Activated CD8-positive, alpha-beta memory T cell treated with anti-CD3 and anti-CD28 coated beads for 4 hours (primary cell): Measurements from ENCODE around the gene CEP126.

Experiments used
- DNase-seq, 2 donors: peaks; one replicate each; pipeline ENCODE4 v3.0.0-alpha.2; 2020; ENCODE audit warnings: low read depth in 2 of 2

Gene CEP126

DNA sequence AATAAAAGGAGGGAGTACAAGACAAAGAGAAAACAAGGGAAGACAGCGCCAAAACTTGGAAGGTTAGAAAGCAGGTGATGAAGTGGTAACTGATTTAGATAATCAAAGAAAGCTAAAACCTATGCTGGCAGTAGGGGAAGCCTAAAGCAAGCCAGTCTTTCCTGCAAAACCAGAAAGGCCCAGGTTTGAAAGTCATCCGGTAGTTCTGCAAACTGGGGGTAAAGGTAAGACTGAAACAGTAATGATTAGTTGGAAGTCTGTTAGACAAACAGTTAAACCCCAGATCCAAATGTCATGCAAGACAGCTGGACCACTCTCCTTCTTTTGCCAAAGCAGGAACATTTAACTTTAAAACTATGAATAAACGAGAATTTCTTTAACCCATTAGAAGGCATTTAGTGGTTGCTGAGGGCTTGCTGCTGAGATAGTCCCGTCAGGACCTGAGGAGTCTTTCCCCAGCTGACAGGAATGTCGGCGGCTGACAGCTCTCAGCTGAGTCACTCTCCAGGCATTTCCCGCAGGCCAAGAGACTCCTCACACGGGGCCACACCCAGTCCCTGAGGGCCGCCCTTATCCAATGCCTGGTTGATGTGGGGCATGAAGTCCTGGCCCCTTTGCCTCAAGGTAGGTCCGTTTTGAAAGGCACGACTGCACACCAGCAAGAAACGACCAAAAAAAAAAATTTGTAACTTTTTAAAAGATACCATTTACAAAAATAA, 96.1 kb downstream of the CEP126 start:
- DNase-seq, result no peak

DNA sequence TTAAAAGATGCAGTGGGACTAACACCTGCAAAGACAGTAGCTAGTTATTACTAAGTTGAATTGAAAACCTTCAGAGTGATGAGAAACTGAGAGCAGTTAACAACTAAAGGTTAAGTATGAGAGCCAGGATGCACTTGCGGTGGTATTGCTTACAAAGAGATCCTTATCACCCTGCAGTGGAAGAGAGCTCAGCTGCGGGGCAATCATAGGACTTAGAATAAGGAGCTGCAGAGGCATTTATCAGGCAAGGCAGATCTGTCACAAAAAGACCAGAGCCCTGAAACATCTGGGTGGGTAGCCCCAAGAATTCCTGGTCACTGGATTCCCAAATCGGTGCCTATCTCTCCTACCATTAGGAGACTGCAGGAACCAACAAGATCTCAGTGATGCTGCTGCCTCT, 98.1 kb downstream of the CEP126 start:
- DNase-seq, result no peak

DNA sequence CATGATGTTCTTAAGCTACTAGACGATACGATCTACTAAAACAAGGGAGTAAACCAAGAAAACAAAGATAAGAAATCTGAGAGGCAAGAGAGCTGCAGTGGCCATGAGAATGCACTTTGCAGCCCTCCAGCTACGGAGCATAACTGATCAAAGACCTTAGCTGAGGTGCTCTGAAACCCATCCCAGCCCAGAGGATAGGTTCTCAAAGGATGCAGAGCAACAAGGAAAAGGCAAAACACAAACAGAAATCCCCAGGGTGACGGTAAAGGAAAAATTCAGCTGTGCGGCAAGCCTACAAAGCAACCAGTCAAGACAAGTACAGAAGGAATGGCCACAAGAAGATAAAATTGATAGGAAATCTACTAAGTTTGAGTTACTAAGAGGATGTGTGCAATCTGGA, 99.9 kb downstream of the CEP126 start:
- no peak for DNase-seq

DNA sequence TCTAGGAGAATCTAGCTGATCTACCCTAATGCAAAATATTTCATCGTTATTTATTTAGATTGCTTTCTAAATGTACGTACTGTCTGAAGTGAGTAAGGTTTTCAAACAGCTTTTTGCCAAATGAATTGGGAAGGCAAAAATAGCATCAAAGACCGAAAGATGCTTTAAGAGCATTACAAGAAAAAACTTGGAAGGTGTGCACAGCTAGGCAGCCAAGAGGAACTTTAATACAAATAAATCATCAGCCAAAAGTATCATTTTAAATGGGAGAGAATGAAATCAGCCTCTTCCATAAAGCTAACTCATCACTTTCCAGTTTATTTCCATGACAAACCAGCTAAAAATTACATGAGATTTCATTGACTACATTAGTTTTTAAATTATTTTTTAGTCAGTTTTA, 102.2 kb downstream of the CEP126 start:
- no peak for DNase-seq

DNA sequence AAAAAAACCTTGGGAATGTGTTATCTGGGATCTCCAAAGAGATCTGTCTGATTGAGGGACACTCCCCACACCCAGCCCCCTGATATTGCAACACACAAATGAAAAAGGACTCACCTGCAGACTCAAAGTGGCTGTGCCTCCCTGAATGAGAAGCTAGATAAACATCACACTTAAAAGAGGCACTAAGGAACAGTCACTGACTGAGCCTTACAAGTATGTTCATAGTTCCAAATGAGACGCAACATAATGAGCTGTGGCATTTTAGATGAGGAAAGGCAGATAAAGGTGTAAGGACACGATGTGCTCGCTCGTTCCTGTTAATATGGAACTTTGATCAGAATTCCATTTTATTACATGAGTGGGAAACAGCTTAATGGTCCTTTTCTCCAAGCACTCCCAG, 111.4 kb downstream of the CEP126 start:
- no peak for DNase-seq

DNA sequence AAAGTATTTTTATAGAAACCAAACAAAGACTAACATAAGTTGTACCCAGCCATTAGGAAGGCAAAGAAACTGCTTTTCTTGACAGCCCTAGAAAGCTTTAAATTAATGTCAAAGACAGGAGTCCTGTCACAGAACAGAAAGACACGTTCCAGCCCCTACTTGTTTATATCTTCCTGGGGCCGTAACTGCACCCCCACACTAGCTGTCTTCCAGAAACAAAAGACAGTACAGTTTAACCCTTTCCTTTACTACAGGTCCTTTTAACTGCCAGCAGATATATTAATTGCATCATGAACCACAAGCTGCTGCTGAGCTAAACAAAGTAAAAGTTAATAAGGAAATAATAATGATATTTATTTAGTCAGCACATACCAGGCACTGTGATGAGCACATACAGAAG, 112.1 kb downstream of the CEP126 start:
- DNase-seq, result no peak

DNA sequence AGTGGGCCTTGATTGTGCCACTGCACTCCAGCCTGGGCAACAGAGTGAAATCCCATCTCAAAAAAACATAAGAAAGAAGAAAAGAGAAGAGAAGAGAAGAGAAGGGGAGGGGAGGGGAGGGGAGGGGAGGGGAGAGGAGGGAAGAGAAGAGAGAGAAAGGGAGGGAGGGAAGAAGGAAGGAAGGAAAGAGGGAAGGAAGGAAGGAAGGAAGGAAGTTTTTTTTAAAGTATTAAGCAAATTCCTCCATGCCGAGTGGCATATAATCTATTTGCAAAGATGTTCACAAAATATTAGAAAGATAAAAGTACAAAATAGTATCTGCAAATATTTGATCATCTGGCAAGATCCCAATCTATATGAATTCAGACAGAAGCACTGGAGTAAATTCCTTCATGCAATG, 121.9 kb downstream of the CEP126 start:
- no peak for DNase-seq

DNA sequence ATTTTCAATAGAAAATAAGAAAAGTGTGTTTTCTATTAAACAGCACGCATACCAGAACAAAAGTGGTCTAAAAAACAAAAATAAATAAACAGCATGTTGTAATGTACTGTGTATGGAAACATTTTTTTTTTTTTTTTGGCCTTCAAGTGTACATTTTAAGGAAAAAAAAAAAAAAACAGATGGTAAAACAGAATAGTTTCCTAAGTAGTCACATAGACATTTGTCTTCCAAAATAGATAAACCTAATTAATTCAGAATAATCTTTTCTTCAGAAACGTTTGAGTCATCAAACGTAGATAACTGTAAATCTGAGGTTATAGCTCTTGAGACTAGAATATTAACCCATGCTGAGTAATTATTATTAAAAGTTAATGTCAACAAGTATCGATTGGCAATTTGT, 132.0 kb downstream of the CEP126 start:
- no peak for DNase-seq

DNA sequence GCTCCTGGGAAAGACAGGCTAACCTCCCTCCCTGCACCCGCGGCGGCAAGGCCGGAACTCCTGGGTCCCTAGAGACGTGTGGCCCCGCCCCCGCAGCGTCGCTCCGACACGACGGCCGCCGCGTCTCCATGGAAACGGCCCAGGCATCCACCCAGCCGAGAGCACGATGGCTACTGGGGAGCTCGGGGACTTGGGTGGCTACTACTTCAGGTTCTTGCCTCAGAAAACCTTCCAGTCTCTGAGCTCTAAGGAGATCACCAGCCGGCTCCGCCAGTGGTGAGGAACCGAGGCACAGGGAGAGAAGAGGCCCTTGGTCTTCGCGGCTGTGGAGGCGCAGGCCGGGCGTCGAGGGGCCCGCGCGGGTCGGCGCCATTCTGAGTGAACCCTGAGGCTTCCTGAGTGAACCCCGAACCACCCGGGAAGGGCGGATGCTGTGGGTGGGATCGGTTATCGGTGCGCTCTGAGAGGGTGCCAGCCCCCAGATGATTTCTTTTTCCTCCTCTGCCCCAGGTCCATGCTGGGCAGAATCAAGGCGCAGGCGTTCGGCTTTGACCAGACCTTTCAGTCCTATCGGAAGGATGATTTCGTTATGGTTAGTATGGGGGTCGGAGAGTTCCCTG, 132.6 kb downstream of the CEP126 start, which contains the start of gene CFAP300:
Gene CFAP300, plus strand, starts transcription at position 133 of the 620 bp plus-strand sequence. Its CDS starts 34 bp downstream, at position 167.
- DNase-seq, result no peak
